ENCODE data around the gene CCDC47.

CCDC47 gene

DNA sequence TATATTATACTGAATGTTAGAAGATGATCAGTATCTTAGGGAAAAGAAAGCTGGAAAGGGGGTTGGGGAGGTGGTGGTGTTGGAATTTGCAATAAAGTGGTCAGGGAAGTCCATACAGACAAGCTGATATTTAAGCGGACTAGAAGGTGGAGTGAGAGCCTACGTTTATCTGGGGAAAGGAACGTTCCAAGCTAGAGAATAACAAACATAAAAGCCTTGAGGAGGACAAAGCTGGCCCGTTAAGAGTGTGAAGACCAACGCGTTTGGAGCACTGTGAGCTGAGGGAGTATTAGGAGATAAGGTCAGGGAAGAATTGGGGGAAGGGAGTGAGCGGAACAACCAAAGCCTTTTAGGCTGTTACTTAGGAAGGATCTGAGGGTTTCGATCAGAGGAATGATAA, 2.0 kb upstream of the CCDC47 start:
- Mint-ChIP-seq H3K9me3 (no peaks in the 10 kb centered on the region), H3K4me3 (peak overlapping the region; percentile 98 to 100 (median 98)), H3K27ac (peak overlapping the region; percentile 99 to 100 (median 100)), H3K4me1 (peaks cover 40% of the 10 kb centered on the region), H3K27me3 (ENCODE audit: low read depth) (no peaks in the 10 kb centered on the region), H3K36me3 (ENCODE audit: low read depth) (peaks cover 32% of the 10 kb centered on the region)
- no peak for TF ChIP-seq CTCF (IDR thresholded peaks at IDR 0.05; ENCODE audit: unreplicated experiment in 3 of 3)

DNA sequence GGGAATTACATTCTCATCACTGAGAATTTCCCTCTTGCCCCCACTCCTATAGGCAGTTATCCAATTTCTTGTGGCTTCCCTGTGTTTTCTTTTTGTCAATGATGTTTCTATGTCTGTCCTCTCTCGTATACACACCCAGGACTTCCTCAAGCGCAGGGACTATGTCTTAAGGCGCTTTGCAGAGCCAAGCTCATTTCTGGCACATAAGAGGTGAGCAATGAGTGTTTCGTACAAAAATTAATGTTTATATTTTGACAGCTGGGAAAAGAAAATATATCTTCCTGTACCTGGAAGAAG, 1.5 kb upstream of the CCDC47 start:
- peak overlapping the region; percentile 99 to 100 (median 100) for H3K27ac Mint-ChIP-seq
- H3K9me3 Mint-ChIP-seq, result no peaks in the 10 kb centered on the region
- TF ChIP-seq CTCF (IDR thresholded peaks at IDR 0.05; ENCODE audit: unreplicated experiment in 3 of 3), result no peak
- H3K4me1 Mint-ChIP-seq, result peaks cover 40% of the 10 kb centered on the region
- H3K36me3 Mint-ChIP-seq (ENCODE audit: low read depth), result peaks cover 28% of the 10 kb centered on the region
- no peaks in the 10 kb centered on the region for H3K27me3 Mint-ChIP-seq (ENCODE audit: low read depth)
- peak overlapping the region; percentile 98 to 100 (median 98) for H3K4me3 Mint-ChIP-seq

- Mint-ChIP-seq H3K27ac (peak within 1 kb of the TSS; percentile 99 to 100 (median 100)), H3K9me3 (no peaks in the 10 kb centered on the region), H3K36me3 (ENCODE audit: low read depth) (peaks cover 24% of the 10 kb centered on the region), H3K27me3 (ENCODE audit: low read depth) (no peaks in the 10 kb centered on the region), H3K4me3 (peak within 1 kb of the TSS; percentile 98 to 100 (median 98)), H3K4me1 (peaks cover 40% of the 10 kb centered on the region)
- peak in 1 of 3 experiments; percentile 24 for TF ChIP-seq CTCF (IDR thresholded peaks at IDR 0.05; ENCODE audit: unreplicated experiment in 3 of 3)
Observed at GRCh38 chr17:63774141-63774968, 958 bp upstream of the CCDC47 start, which contains the start of gene DDX42. Gene DDX42, plus strand, starts transcription at chr17:63774170. Its CDS starts 12,880 bp downstream, at chr17:63787050.

- Mint-ChIP-seq H3K27ac (peak overlapping the region; percentile 99 to 100 (median 100)), H3K9me3 (no peaks in the 10 kb centered on the region), H3K27me3 (ENCODE audit: low read depth) (no peaks in the 10 kb centered on the region), H3K4me1 (peaks cover 35% of the 10 kb centered on the region), H3K36me3 (ENCODE audit: low read depth) (peaks cover 17% of the 10 kb centered on the region), H3K4me3 (peak overlapping the region; percentile 98 to 100 (median 98))
- TF ChIP-seq CTCF (IDR thresholded peaks at IDR 0.05; ENCODE audit: unreplicated experiment in 3 of 3), result no peak
Observed at GRCh38 chr17:63772801-63773271, 561 bp downstream of the CCDC47 start.

DNA sequence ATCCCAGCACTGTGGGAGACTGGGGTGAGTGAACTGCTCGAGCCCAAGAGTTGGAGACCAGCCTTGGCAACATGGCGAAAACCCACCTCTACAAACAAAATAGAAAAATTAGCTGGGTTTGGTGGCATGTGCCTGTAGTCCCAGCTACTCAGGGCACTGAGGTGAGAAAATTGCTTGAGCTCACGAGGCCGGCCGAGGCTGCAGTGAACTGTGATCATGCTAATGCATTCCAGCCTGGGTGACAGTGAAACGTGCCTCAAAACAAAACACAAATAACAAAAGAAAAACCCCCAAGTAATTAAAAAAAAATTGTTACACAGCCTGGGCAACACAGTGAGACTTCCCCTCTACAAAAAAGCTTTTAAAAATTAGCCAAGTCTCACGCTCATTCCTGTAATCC, 5.0 kb downstream of the CCDC47 start:
- H3K9me3 Mint-ChIP-seq, result no peaks in the 10 kb centered on the region

More for the DNA sequence above, 5.0 kb downstream of the CCDC47 start:
- H3K36me3 Mint-ChIP-seq (ENCODE audit: low read depth), result peaks cover 22% of the 10 kb centered on the region
- H3K4me1 Mint-ChIP-seq, result peaks cover 10% of the 10 kb centered on the region
- no peaks in the 10 kb centered on the region for H3K27me3 Mint-ChIP-seq (ENCODE audit: low read depth)
- H3K27ac Mint-ChIP-seq, result peak overlapping the region in 1 of 3 experiments; percentile 77
- H3K4me3 Mint-ChIP-seq, result no peak overlapping the region
- no peak for TF ChIP-seq CTCF (IDR thresholded peaks at IDR 0.05; ENCODE audit: unreplicated experiment in 3 of 3)
